Endometrial microvascular endothelial cells (primary cell): ENCODE measurements around the gene ARNT2. TPM values are rescaled to one million over a fixed set of nuclear protein-coding genes. Genes with fewer than 3 reads are reported as not detected.
"Not testable (repeated sequence)": the region's sequence is repeated elsewhere in the genome, so short reads cannot be mapped to it uniquely, and the experiment has no call there.

Experiments used
- in situ Hi-C: cut with HindIII; loops from 2 replicates; pipeline ENCODE4 v1.10.0; 2017; ENCODE audit warnings: low sequenced_read_pairs, low pct_unique_long_range_greater_than_20kb; ENCODE audit errors: inconsistent ontology term
- total RNA-seq: library from RNA; depleted of rRNA; stranded (reverse); fragments of >200 nt; gene quantifications from one replicate; pipeline ENCODE4 v1.2.3, GENCODE V29; 2015; ENCODE audit errors: inconsistent ontology term

Gene ARNT2
- total RNA-seq, 1 donor from 2014 or later, result not detected

DNA sequence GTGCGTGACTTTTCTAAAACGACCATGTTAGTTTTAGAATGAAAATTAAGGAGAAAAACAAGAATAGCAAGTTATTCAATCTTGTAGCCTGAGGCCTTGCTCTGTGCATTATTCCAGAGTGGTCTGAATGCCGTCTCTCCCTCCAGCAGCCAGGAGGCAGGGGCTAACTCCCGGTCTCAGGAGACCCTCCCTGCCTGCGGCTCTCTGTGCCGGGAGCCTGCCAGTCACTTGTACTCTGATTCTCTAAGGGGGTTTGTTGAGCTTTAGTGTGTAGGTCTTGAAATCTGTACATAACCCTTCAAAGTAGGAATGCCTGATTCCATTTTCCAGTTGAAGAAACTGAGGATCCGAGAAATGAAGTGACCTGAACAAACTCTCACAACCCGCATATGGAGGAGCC, 97.3 kb downstream of the ARNT2 start:
- in situ Hi-C loops, result no loop called here

DNA sequence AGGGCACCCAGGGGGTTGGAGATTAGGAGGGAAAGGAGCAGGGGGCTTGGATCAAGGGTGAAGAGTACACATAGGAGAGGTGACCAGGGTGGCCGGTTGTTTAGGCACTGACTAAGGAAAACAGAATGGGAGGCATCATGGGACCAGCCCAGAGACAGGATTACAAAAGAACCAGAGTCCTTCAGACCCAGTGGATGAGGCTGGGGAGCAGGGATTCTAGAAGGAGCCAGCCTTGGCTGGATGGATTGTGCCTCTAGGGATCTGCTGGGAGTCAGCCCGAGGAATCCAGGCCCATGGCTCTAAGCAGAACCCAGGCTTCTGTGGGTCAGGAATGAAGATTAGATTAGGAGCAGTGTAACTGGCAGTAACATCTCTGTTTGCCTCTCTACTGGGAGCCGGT, 98.6 kb downstream of the ARNT2 start:
- in situ Hi-C loops, result no loop called here

DNA sequence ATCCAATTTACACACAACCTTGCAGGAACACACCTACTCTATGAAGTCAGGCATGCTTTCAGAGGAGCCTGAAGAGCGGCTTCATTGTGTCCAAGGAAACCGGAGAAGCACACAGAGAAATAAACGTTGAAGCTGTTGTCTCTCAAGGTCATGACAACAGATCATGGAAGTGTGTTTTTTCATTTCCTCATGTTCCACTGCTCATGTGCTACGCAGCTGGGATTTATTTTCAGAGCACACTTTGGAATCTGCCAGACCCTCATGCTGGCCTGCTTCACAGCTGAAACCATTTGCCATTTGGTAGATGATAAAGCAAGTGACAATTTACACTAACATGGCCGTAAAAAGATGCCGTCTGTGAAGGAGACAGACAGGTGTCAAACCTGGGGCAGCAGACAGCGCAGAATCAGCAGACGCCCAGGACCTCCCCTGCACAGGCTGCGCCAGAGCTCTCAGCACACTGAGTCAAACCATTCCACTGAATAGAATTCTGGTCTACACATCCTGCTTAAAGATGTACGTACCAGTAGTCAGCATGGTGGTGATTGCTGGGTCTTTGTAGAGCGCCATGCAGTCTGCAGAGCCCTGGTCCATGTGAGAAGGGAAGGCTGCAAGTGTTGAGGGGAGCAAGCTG, 99.3 kb downstream of the ARNT2 start:
- in situ Hi-C loops, result no loop called here

DNA sequence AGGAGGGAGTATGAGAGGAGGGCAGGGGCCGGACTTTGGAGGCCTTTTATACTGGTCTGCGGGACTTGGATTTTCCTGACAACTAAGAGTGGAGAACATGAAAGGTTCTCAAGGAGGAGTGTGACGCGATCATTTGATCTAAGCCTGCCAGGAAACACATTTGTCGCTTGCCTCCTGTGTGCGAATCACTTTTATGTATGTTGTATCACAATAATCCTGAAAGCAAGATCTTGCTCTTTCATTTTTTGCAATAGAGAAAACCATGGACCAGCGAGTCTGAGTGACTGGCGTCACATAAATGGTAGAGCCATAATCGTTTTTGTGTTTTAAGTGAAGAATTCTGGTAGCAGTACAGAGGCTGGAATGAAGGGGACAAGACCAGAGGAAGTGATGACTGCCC, 100.7 kb downstream of the ARNT2 start:
- in situ Hi-C loops, result no loop called here

DNA sequence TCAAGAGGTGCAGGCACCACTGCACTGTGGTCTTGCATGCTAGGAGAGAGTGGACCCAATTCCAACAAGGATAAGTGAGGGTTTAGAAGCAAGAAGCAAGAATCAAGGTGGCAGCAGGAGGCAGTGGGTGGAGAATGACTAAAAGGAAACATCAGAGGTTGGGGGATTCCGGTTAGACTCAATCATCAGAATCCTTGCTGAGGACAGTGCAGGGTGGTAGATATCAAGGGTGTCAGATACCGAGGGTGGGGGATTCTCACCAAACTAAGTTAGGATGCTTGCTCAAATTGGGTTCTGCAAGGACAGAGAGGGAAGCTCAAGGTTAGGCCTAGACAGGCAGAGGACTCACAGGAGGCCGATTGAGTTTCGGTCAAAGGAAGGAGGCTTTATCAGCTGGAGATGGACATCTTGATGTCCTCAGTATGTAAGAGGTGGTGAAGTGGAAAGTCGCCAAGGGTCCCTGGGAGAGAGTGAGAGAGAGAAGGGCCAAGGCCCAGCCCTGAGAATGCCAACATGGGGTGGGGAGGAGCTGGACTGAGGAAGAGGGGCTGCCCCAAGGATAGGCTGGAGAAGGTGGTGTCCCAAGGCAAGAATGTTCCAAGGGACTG, 102.2 kb downstream of the ARNT2 start:
- in situ Hi-C loops, result no loop called here

DNA sequence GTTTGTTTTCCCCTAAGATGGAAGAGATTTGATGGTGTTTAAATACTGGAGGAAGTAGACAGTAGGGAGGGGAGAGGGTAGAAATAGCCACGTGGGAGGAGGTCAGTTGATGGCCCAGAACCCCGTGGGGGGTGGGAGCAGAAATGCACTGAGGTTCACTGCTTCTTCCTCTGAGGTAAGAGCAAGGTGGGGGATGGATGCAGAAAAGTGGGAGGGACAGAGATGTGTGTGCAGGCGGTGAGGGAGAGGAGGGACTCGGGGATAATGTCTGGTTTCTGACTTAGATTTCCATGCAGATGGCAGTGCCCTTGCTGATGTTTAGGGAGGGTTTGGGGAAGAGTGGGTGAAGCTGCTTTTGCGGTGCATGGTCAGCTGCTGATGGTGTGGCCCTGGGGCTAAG, 102.9 kb downstream of the ARNT2 start:
- in situ Hi-C loops, result no loop called here

DNA sequence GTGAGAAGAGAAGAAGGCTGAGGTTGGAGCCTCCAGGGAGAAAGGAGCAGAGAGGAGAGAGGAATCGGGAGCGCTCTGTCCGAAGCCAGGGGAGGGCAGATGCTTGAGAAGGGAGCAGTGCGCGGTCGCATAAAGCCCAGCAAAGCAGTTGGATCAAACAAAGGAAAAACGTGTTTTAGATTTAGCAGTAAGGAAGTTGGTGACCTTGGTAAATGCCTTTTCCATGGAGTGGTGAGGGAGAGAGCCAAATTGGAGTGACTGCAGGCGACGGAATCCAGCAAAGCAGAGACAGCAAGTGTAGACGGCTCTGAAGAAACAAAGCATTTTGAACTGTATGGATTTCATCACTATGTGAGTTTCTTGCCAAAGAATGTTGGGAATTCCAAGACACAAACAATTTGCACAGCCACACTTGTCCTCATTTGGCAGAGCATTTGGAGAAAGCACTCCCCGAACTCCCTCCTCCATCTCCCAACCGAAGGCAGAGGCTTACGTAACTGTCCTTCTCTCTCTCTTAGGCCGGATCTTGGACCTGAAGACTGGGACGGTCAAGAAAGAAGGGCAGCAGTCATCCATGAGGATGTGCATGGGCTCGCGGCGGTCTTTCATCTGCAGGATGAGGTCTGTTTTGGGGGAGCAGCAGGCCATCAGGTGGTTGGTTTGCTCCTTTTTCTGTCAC, 103.6 kb downstream of the ARNT2 start:
- in situ Hi-C loops, result no loop called here

DNA sequence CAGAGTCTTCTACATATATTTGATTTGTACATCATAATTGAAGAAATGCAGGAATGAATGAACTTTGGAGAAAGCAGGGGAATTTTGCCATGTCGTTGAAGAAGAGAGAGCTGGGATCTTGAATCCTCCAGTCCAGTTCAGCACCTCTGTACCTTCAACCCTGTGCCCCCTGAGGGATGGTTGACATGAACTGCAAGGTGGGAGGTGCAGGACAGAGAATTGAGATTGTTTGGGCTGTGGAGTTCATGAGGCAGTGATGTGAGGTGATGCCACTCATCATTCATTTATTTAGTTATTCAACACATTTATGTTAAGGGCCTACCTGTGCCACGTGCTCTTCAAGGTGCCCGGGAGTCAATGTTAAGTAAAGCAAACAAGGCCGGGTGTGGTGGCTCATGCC, 104.6 kb downstream of the ARNT2 start:
- in situ Hi-C loops, result no loop called here

DNA sequence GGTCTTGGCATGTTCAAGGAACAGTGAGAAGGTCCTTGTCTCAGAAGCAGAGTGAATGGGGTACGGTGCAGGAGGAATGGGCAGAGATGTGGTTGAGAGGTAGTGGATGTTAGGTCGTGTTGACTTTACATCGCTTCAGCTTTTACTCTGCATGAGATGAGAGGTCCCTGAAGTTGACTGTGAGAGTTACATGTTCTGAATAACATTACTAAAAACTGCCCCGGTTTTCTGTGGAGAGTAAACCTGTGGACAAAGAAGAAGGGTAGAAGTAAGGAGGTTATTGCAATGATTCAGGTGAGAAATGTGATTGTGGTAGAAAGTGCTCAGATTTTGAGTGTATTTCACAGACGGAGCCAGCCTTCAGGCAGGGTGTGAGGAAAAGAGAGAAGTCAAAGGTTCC, 105.6 kb downstream of the ARNT2 start:
- in situ Hi-C loops, result no loop called here

DNA sequence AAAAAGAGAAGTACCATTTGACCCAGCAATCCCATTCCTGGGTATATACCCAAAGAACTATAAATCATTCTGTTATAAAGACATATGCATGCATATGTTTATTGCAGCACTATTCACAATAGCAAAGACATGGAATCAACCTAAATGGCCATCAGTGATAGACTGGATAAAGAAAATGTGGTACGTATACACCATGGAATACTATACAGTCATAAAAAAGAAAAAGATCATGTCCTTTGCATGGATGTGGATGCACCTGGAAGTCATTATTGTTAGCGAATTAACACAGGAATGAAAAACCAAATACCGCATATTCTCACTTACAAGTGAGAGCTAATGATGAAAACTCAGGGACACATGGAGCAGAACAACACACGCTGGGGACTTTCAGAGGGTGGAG, 106.8 kb downstream of the ARNT2 start:
- in situ Hi-C loops, result not testable (repeated sequence)

DNA sequence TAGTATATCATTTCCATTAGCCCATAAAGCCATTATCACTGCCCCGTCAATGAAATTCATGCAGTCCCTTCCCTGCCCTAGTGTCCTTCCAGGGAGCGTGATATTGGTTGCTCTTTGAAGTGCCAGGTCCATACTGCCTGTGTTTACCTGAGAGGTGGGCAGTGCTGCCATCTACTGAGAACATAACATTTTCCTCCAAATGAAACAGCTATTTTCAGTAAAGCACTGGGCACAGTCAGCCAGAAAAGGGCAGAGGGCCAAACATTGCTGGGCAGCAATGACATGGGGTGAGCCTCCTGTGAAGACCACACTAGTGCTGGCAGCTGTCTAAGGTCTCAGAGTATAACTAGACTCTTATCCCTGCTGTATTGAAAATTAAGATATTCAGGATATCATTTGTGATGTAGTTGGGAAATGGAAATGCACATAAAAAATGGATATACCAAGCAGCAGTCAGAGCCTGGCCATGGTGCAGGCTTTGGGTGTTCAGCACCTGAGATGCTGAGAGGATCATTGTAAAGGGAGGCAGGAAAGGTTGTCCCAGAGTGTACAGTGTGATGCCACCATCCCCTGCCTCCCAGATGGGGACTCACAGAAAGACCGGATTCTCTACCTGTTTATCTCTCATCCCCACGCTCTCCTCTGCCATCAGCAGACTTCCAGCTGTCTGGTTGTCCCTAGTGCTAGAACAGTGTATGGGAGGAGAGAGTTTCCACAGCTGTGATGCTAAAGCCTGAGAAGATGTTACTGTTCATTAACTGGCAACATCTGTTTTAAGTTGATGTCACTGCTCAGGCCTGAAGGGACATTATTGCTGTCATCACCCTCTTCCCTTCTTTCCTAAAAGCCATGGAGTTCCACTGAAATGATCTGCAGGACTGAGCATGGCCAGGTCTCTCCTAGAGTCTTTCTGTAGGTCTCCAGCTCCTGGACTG, 108.8 kb downstream of the ARNT2 start:
- in situ Hi-C loops, result no loop called here

DNA sequence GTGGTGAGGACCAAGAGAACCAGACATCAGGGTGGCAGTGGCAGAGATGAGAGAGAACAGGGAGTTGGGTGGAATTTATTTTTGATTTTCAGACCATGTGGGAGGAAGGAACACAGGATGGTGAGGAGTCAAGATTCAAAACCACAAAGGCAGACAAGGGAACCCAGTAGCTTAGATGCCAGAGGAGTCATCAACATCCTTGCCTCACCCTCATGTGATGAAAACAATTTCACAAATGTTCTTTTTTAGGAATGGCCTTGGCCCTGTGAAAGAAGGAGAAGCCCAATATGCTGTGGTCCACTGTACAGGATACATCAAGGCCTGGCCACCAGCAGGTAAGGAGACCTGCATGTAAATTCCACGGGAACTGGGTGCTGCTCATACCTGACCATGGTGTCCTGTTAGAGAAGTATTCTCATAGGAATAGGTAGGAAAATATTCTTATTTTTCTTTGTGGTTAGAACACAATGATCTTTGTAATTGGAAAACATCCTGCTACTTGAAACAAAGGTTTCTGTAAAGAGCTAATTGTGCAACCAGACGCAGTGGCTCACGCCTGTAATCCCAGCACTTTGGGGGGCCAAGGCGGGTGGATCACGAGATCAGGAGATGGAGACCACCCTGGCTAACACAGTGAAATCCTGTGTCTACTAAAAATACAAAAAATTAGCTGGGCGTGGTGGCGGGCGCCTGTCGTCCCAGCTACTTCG, 110.0 kb downstream of the ARNT2 start:
- in situ Hi-C loops, result no loop called here

DNA sequence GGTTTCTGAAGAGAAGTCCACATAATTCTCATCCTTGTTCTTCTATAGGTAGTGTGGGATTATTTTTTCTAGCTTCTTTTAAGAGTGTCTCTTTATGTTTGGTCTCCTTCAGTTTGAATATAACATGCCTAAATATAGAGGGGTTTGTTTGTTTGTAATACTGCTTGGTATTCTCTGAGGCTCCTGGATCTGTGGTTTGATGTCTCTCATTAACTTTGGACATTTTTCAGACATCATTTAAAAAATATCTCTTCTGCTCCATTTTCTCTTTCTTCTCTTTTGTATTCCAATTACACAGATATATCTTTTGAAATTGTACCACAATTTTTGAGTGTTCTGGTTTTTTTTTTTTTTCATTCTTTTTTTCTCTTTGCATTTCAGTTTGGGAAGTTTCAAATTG, 113.1 kb downstream of the ARNT2 start:
- in situ Hi-C loops, result no loop called here

DNA sequence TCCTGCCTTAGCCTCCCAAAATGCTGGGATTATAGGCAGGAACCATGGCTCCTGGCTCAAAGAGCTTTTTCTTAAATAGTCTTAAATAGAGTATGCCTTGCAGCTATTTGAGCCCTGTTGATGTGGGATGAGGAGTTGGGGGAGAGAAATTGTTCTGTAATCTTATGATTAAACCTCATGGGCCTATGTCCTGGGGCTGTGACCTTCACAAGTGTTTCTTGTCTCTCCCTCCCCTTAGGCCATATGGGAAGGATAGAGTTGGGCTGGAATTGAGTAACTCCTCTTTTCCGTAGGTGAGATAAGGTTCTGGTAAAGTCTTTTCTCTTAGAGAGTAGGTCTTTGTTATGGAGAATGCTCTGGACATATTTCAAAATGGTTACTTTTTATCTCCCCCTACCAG, 114.3 kb downstream of the ARNT2 start:
- in situ Hi-C loops, result no loop called here

DNA sequence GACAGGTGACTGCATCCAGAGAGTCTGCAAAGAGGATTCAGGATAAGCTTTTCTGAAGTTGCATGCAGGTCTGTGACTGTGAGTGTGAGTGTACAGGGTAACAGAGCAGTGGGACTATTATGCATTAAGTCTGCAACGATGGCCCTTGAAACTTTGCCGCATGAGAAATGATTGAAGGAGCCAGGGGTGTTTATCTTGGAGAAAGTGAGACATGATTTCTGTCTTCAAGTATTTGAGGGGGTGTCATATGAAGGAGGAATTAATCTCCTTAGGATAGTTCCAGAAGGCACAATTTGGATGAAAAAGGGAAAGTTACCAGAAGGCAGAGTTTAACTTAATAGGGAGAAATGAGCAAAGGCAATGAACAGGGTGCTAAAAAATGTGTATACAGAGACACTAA, 119.6 kb downstream of the ARNT2 start:
- in situ Hi-C loops, result no loop called here

DNA sequence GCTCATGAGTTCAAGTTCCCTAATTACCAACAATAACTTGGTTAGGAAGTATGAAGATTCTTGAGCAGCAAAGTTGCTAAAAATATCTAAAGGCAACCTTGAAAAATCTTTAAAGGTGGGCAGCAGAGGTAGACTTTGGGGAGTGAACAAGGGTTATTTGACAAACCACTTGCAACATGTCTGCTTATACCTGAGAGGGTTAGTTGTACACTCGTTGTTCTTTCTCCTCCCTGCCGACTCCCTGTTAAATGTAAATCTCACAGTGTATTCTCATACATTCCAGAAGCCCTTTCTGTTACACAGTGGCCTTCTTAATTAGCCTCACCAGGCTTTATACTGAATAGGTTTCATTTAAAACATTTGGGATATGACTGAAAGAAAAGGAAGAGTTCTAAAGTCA, 121.7 kb downstream of the ARNT2 start:
- in situ Hi-C loops, result no loop called here

DNA sequence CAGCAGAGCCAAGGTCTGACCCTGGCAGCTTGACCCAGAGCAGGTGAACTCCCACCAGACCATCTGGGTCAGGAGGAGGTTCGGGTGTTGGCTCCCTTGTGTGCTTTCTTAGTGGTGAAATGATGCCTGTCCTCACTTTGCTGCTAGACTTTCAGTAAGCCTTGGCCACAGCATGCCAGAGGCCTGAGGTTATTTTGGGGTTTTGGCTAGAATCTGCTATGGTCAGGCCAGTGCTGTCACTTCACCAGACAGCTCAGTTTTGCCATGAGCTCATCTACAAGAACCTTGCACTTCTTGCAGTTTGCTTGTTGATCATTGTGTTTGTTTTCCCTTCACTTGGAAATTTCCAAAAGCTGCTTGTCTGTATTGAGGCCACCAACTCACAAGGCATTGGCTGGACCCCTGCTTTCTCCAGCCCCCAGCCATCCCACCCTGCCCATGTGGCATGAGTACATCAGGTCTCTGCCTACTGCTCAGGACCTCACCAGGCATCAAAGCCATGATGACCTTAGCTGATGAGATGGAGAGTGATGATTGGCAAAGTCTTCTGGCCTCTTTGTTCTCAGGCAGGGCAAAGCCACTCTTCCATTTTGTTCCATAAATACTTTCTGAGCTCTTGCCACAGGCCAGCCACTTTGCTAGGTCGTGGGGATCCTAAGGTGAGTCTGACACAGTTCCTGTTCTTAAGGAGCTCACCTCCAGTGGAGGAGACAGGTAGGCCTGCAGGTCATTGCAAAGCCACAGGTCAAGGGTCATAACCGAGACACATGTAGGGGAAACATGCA, 122.6 kb downstream of the ARNT2 start:
- in situ Hi-C loops, result no loop called here

DNA sequence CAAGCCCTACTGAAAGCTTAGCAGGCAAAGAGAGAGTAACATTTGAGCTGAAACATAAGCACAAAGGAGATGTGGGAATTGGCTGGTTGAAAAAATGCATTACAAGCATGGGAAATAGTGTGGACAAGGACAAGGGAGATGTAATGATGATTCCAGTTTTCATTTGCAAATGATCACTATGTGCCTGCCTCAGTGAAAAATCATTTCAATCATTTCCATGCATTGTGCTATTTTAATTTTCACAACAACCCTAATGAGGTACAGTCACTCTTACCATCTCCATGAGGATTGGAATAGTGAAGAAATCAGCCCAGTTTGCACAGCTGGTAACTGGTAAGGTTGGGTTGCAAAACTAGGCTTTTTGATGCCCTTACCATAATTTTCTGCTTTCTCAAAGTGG, 123.2 kb downstream of the ARNT2 start:
- in situ Hi-C loops, result no loop called here
